ENCODE data around the gene KCNJ16. TPM values are rescaled to one million over a fixed set of nuclear protein-coding genes. Genes with fewer than 3 reads are reported as not detected.

Gene KCNJ16
- total RNA-seq, 1 experiment from 2014 or later = not detected

DNA sequence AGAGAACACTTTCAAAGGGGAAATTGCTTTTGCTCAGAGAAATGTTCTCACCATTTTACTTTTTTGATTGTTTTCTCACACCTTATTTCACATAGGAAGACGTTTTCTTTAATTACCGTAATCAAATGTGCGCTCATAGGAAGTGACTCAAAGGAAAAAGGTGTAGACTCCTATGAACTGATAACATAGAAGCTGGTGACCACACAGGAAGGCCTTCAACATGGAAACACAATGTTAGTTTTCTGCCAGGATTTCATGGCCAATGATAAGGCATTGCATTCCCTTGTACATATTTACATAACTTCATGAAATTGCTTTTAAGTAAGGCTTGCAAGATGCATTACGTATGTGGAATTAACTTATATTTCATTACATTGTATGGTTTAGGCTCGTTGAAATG is 40.9 kb upstream of the KCNJ16 start:
- Histone ChIP-seq H3K27me3 (ENCODE audit: control insufficient read depth, insufficient read depth, low read length) (no peaks in the 10 kb centered on the region), H3K27ac (ENCODE audit: low read length) (no peak overlapping the region), H3K4me3 (ENCODE audit: low read depth in 2 of 2, low read length in 2 of 2) (no peak overlapping the region), H3K9me3 (ENCODE audit: control insufficient read depth, insufficient read depth, low read depth, low read length) (0 out of 2 replicates have a peak, but pooled peaks cover 5% of the 10 kb centered on the region), H3K4me1 (ENCODE audit: control insufficient read depth, insufficient read depth, low read length) (no peaks in the 10 kb centered on the region), H3K36me3 (ENCODE audit: control insufficient read depth, insufficient read depth, low read length) (no peaks in the 10 kb centered on the region)
- POLR2A ChIA-PET = no interaction called here
- ATAC-seq (no peak), DNase-seq (ENCODE audit: low read depth, low spot score) (no peak)
- no peak for TF ChIP-seq CTCF (IDR thresholded peaks at IDR 0.05)
- no peak for TF ChIP-seq SIN3A (IDR thresholded peaks at IDR 0.05; ENCODE audit: borderline replicate concordance, insufficient read depth, low read depth, low read length)
- no peak for TF ChIP-seq POLR2AphosphoS5 (IDR thresholded peaks at IDR 0.05; ENCODE audit: low read depth, low read length)
- TF ChIP-seq, protein P1, sequence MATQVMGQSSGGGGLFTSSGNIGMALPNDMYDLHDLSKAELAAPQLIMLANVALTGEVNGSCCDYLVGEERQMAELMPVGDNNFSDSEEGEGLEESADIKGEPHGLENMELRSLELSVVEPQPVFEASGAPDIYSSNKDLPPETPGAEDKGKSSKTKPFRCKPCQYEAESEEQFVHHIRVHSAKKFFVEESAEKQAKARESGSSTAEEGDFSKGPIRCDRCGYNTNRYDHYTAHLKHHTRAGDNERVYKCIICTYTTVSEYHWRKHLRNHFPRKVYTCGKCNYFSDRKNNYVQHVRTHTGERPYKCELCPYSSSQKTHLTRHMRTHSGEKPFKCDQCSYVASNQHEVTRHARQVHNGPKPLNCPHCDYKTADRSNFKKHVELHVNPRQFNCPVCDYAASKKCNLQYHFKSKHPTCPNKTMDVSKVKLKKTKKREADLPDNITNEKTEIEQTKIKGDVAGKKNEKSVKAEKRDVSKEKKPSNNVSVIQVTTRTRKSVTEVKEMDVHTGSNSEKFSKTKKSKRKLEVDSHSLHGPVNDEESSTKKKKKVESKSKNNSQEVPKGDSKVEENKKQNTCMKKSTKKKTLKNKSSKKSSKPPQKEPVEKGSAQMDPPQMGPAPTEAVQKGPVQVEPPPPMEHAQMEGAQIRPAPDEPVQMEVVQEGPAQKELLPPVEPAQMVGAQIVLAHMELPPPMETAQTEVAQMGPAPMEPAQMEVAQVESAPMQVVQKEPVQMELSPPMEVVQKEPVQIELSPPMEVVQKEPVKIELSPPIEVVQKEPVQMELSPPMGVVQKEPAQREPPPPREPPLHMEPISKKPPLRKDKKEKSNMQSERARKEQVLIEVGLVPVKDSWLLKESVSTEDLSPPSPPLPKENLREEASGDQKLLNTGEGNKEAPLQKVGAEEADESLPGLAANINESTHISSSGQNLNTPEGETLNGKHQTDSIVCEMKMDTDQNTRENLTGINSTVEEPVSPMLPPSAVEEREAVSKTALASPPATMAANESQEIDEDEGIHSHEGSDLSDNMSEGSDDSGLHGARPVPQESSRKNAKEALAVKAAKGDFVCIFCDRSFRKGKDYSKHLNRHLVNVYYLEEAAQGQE (IDR thresholded peaks at IDR 0.05; ENCODE audit: insufficient read depth in 1 of 2, low read depth in 2 of 2, low read length in 1 of 2) = no peak
- TF ChIP-seq TCF7L2 (IDR thresholded peaks at IDR 0.05; ENCODE audit: low read depth, low read length) = no peak
- intact Hi-C loops (cut with micrococcal nuclease; ENCODE audit: unreplicated experiment) = no loop called here
- no TSS peak for BruUV-seq (replicated peaks)
- CTCF ChIA-PET = no interaction called here
- in situ Hi-C loops (cut with HindIII; ENCODE audit: low pct_unique_long_range_greater_than_20kb, low sequenced_read_pairs) = no loop called here

- H3K4me1 ChIP-seq (ENCODE audit: control insufficient read depth, insufficient read depth, low read length) = no peaks in the 10 kb centered on the region
- 0 out of 2 replicates have a peak, but pooled peaks cover 5% of the 10 kb centered on the region for H3K9me3 ChIP-seq (ENCODE audit: control insufficient read depth, insufficient read depth, low read depth, low read length)
- DNase-seq (ENCODE audit: low read depth, low spot score) = no peak
- CTCF ChIA-PET = no interaction called here
- no peaks in the 10 kb centered on the region for H3K27me3 ChIP-seq (ENCODE audit: control insufficient read depth, insufficient read depth, low read length)
- BruUV-seq (replicated peaks) = no TSS peak
- no peaks in the 10 kb centered on the region for H3K36me3 ChIP-seq (ENCODE audit: control insufficient read depth, insufficient read depth, low read length)
- TF ChIP-seq SIN3A (IDR thresholded peaks at IDR 0.05; ENCODE audit: borderline replicate concordance, insufficient read depth, low read depth, low read length) (no peak), CTCF (IDR thresholded peaks at IDR 0.05) (no peak), POLR2AphosphoS5 (IDR thresholded peaks at IDR 0.05; ENCODE audit: low read depth, low read length) (no peak), TCF7L2 (IDR thresholded peaks at IDR 0.05; ENCODE audit: low read depth, low read length) (no peak)
- TF ChIP-seq, protein P1 (IDR thresholded peaks at IDR 0.05; ENCODE audit: insufficient read depth in 1 of 2, low read depth in 2 of 2, low read length in 1 of 2) = no peak
- no peak overlapping the region for H3K27ac ChIP-seq (ENCODE audit: low read length)
- intact Hi-C loops (cut with micrococcal nuclease; ENCODE audit: unreplicated experiment) = no loop called here
- POLR2A ChIA-PET = no interaction called here
- in situ Hi-C loops (cut with HindIII; ENCODE audit: low pct_unique_long_range_greater_than_20kb, low sequenced_read_pairs) = no loop called here
- ATAC-seq = no peak
- no peak overlapping the region for H3K4me3 ChIP-seq (ENCODE audit: low read depth in 2 of 2, low read length in 2 of 2)
These were observed 37.5 kb upstream of the KCNJ16 start for GRCh38 chr17:70037498-70037897.
